NCI-H2081 (cell line): Measurements from ENCODE around the gene TRIM8.

Experiments
- DNase-seq, 2 experiments: peaks; one replicate each; lab custom pipeline; 2025; lab: John Stamatoyannopoulos, UW

The TRIM8 gene

GRCh38 chr10:102701796-102702195 lies 57.5 kb downstream of the TRIM8 start:
- no peak for DNase-seq

- DNase-seq = no peak
Observed at GRCh38 chr10:102702742-102703141, 58.5 kb downstream of the TRIM8 start.

- no peak for DNase-seq
Observed at GRCh38 chr10:102704915-102705314, 60.6 kb downstream of the TRIM8 start.

GRCh38 chr10:102705531-102705930 lies 61.3 kb downstream of the TRIM8 start:
- DNase-seq = no peak
